Chondrocyte (in vitro differentiated cells): Measurements from ENCODE around the gene ATP7B. TPM values are rescaled to one million over a fixed set of nuclear protein-coding genes. Genes with fewer than 3 reads are reported as not detected.

ENCODE experiments used
- DNase-seq: peaks from one replicate; pipeline ENCODE4 v3.0.0; 2021; ENCODE audit warnings: mixed read lengths, low spot score
- H3K27ac Mint-ChIP-seq: one replicate; pipeline ENCODE4 v1.8.0; 2021; ENCODE audit warnings: mild to moderate bottlenecking, moderate library complexity, mixed read lengths; ENCODE audit not compliant: unreplicated experiment
- H3K27me3 Mint-ChIP-seq: 2 replicates; pipeline ENCODE4 v1.8.0; 2021; ENCODE audit warnings: low read depth, mixed read lengths
- H3K36me3 Mint-ChIP-seq: 2 replicates; pipeline ENCODE4 v1.8.0; 2021; ENCODE audit warnings: low read depth, mixed read lengths
- H3K4me1 Mint-ChIP-seq: 2 replicates; pipeline ENCODE4 v1.8.0; 2021; ENCODE audit warnings: low read depth, mild to moderate bottlenecking, mixed read lengths
- H3K4me3 Mint-ChIP-seq: one replicate; pipeline ENCODE4 v1.8.0; 2021; ENCODE audit warnings: mild to moderate bottlenecking, moderate library complexity, mixed read lengths; ENCODE audit not compliant: unreplicated experiment
- H3K9me3 Mint-ChIP-seq: 2 replicates; pipeline ENCODE4 v1.8.0; 2021; ENCODE audit warnings: low read depth, mixed read lengths
- CTCF ChIP-seq: fragments of 200-600 bp; sonication (generic); IDR thresholded peaks from 2 replicates; pipeline ENCODE4 v1.5.0; 2021; ENCODE audit warnings: antibody characterized with exemption, mild to moderate bottlenecking, moderate library complexity
- total RNA-seq: library from RNA; stranded (reverse); gene quantifications from 3 replicates; pipeline ENCODE4 v1.2.1, GENCODE V29; 2021

ATP7B gene
- total RNA-seq, 1 donor from 2014 or later, result 16.8 TPM

GRCh38 chr13:51953347-51954195 is 57.7 kb downstream of the ATP7B start:
- Mint-ChIP-seq H3K4me1 (peaks cover 16% of the 10 kb centered on the region), H3K27ac (no peak overlapping the region), H3K36me3 (peaks cover 23% of the 10 kb centered on the region), H3K27me3 (no peaks in the 10 kb centered on the region), H3K9me3 (peaks cover 6% of the 10 kb centered on the region), H3K4me3 (no peak overlapping the region)
- no peak for TF ChIP-seq CTCF
- no peak for DNase-seq

GRCh38 chr13:51950722-51951121 is 60.5 kb downstream of the ATP7B start:
- H3K36me3 Mint-ChIP-seq, result peaks cover 24% of the 10 kb centered on the region
- no peak overlapping the region for H3K27ac Mint-ChIP-seq
- no peaks in the 10 kb centered on the region for H3K27me3 Mint-ChIP-seq
- H3K4me3 Mint-ChIP-seq, result no peak overlapping the region
- TF ChIP-seq CTCF, result no peak
- peaks cover 8% of the 10 kb centered on the region for H3K4me1 Mint-ChIP-seq
- peaks cover 6% of the 10 kb centered on the region for H3K9me3 Mint-ChIP-seq
- DNase-seq, result no peak

- Mint-ChIP-seq H3K9me3 (peaks cover 6% of the 10 kb centered on the region), H3K36me3 (peaks cover 27% of the 10 kb centered on the region), H3K27me3 (no peaks in the 10 kb centered on the region), H3K4me3 (no peak overlapping the region), H3K27ac (no peak overlapping the region), H3K4me1 (no peaks in the 10 kb centered on the region)
- DNase-seq, result no peak
- no peak for TF ChIP-seq CTCF
Observed at GRCh38 chr13:51946163-51946669, 65.0 kb downstream of the ATP7B start.

DNA sequence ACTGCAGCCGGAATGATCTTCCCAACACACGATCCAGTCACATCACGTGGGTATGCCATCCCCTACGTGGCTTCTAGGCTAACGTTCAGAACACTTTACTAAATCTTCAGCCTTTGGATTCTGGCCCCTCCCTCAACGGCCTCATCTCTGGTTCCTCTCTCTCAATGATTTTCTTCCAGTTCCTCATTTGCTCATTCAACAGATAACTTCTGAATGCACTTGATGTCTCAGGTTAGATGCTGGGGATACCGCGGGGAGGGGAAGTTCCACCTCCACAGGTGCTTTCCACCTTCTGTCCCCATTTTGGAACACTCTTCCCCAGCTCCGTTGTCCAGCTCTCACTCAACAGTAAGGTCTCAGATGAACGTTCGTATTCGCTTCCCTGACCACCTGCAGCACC is 66.1 kb downstream of the ATP7B start:
- Mint-ChIP-seq H3K4me3 (no peak overlapping the region), H3K27me3 (no peaks in the 10 kb centered on the region)
- TF ChIP-seq CTCF, result no peak

DNA sequence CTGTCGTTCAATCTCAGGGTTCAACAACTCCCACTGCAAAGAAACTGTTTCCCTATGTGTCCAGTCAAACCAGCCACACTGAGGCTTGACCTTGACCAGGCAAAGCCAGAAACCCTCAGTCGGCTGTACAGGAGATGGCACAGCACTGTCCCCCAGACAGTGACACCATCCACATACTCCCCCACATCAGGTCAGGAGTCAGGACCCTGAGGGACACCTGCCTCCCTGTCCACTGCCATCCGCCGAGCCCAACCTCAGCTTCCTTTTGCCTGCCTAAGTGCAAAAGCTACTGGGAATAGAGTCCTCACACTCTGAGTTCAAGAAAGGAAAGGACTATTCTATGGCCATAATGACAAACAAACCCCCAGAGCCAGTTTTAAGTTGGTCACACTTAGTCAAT is 66.8 kb downstream of the ATP7B start:
- Mint-ChIP-seq H3K27ac (no peak overlapping the region), H3K4me1 (no peaks in the 10 kb centered on the region), H3K36me3 (peaks cover 21% of the 10 kb centered on the region), H3K4me3 (no peak overlapping the region), H3K9me3 (no peaks in the 10 kb centered on the region), H3K27me3 (no peaks in the 10 kb centered on the region)
- no peak for DNase-seq
- TF ChIP-seq CTCF, result no peak

More for the DNA sequence above, 66.1 kb downstream of the ATP7B start:
- Mint-ChIP-seq H3K4me1 (no peaks in the 10 kb centered on the region), H3K9me3 (no peaks in the 10 kb centered on the region), H3K36me3 (peaks cover 22% of the 10 kb centered on the region), H3K27ac (no peak overlapping the region)
- no peak for DNase-seq
